Upper lobe of right lung (tissue), 1 donor: ENCODE results near the gene MT1F. TPM values are rescaled to one million over a fixed set of nuclear protein-coding genes. Genes with fewer than 3 reads are reported as not detected.

Experiments used
- ATAC-seq: fragments of 200-7000 bp; cut with Tn5 transposase; one replicate; pipeline ENCODE4 v1.9.1; 2020; ENCODE audit warnings: mild to moderate bottlenecking, moderate library complexity
- DNase-seq: peaks from one replicate; pipeline ENCODE4 v3.0.0-alpha.2; 2020
- H3K27ac ChIP-seq: fragments of 200-600 bp; one replicate; pipeline ENCODE4 v1.8.0; 2022
- H3K27me3 ChIP-seq: fragments of 200-600 bp; one replicate; pipeline ENCODE4 v1.8.0; 2022; ENCODE audit warnings: mild to moderate bottlenecking
- H3K36me3 ChIP-seq: fragments of 200-600 bp; one replicate; pipeline ENCODE4 v1.8.0; 2022
- H3K4me1 ChIP-seq: fragments of 200-600 bp; one replicate; pipeline ENCODE4 v1.8.0; 2022
- H3K4me3 ChIP-seq: fragments of 200-600 bp; one replicate; pipeline ENCODE4 v1.8.0; 2022; ENCODE audit warnings: mild to moderate bottlenecking
- H3K9me3 ChIP-seq: fragments of 200-600 bp; one replicate; pipeline ENCODE4 v1.8.0; 2022
- CTCF ChIP-seq: fragments of 200-600 bp; IDR thresholded peaks from one replicate; pipeline ENCODE4 v1.8.0; 2022; ENCODE audit warnings: antibody characterized with exemption
- intact Hi-C: fragments of 100-400 bp; cut with DNase I; formaldehyde crosslinking; loops from one replicate; pipeline ENCODE4 v1.11.0; 2022
- total RNA-seq: library from RNA; stranded (reverse); fragmentation: NEBNext Ultra II Directional; extraction: Animal tissue kit (Norgen Biotek cat#: 25700); gene quantifications from one replicate; pipeline ENCODE4 v1.2.1, GENCODE V29; 2021
- donor health status: DM: no; HTN: yes; CAD: no; lungs with severe emphysema.

The MT1F gene
- total RNA-seq, 1 donor from 2014 or later, result 9.1 TPM

- DNase-seq (no peak), ATAC-seq (no peak)
- intact Hi-C loops, result no loop called here
- Histone ChIP-seq H3K27me3 (peaks cover 6% of the 10 kb centered on the region), H3K4me3 (no peak overlapping the region), H3K27ac (no peak overlapping the region), H3K36me3 (no peaks in the 10 kb centered on the region), H3K4me1 (peaks cover 6% of the 10 kb centered on the region), H3K9me3 (no peaks in the 10 kb centered on the region)
- no peak for TF ChIP-seq CTCF
Measured at GRCh38 chr16:56629531-56629930, 28.2 kb upstream of the MT1F start.

- Histone ChIP-seq H3K4me1 (peaks cover 7% of the 10 kb centered on the region), H3K4me3 (no peak overlapping the region), H3K9me3 (no peaks in the 10 kb centered on the region), H3K27ac (no peak overlapping the region), H3K36me3 (no peaks in the 10 kb centered on the region), H3K27me3 (peaks cover 12% of the 10 kb centered on the region)
- no peak for DNase-seq
- ATAC-seq, result no peak
- TF ChIP-seq CTCF, result no peak
- intact Hi-C loops, result no loop called here
Measured at GRCh38 chr16:56630134-56630533, 27.6 kb upstream of the MT1F start.

- no peak for DNase-seq
- peaks cover 10% of the 10 kb centered on the region for H3K4me1 ChIP-seq
- H3K27me3 ChIP-seq, result peaks cover 22% of the 10 kb centered on the region
- no peak for TF ChIP-seq CTCF
- no peak for ATAC-seq
- no peak overlapping the region for H3K4me3 ChIP-seq
- no peaks in the 10 kb centered on the region for H3K36me3 ChIP-seq
- no peaks in the 10 kb centered on the region for H3K9me3 ChIP-seq
- peak overlapping the region; percentile 83 for H3K27ac ChIP-seq
- intact Hi-C loops, result no loop called here
Measured at GRCh38 chr16:56631197-56631596, 26.6 kb upstream of the MT1F start.

- H3K9me3 ChIP-seq, result no peaks in the 10 kb centered on the region
- DNase-seq (no peak), ATAC-seq (no peak)
- intact Hi-C loops, result no loop called here
- H3K27me3 ChIP-seq, result peaks cover 22% of the 10 kb centered on the region
- H3K36me3 ChIP-seq, result no peaks in the 10 kb centered on the region
- H3K4me1 ChIP-seq, result peaks cover 8% of the 10 kb centered on the region
- no peak for TF ChIP-seq CTCF
- peak overlapping the region; percentile 46 for H3K4me3 ChIP-seq
- peak overlapping the region; percentile 83 for H3K27ac ChIP-seq
Measured at GRCh38 chr16:56631832-56632155, 26.0 kb upstream of the MT1F start.

- no peaks in the 10 kb centered on the region for H3K36me3 ChIP-seq
- H3K4me1 ChIP-seq, result peaks cover 7% of the 10 kb centered on the region
- H3K27ac ChIP-seq, result peak within 1 kb of the TSS; percentile 83
- intact Hi-C loops, result no loop called here
- peak; percentile 81 for DNase-seq
- TF ChIP-seq CTCF, result no peak
- H3K4me3 ChIP-seq, result peak within 1 kb of the TSS; percentile 46
- ATAC-seq, result peak; percentile 84
- H3K27me3 ChIP-seq, result peaks cover 22% of the 10 kb centered on the region
- no peaks in the 10 kb centered on the region for H3K9me3 ChIP-seq
Measured at GRCh38 chr16:56632156-56632847, 25.5 kb upstream of the MT1F start, which contains the start of gene MT1M. TSS of gene MT1M (plus strand) at chr16:56632659. CDS start at chr16:56632732, 73 bp downstream.
